Measurements from ENCODE around the gene RASA3. TPM values are rescaled to one million over a fixed set of nuclear protein-coding genes. Genes with fewer than 3 reads are reported as not detected.

Gene RASA3
- total and polyA plus RNA-seq, 12 donors: 6.8 to 16.9 (median 10.3) TPM

DNA sequence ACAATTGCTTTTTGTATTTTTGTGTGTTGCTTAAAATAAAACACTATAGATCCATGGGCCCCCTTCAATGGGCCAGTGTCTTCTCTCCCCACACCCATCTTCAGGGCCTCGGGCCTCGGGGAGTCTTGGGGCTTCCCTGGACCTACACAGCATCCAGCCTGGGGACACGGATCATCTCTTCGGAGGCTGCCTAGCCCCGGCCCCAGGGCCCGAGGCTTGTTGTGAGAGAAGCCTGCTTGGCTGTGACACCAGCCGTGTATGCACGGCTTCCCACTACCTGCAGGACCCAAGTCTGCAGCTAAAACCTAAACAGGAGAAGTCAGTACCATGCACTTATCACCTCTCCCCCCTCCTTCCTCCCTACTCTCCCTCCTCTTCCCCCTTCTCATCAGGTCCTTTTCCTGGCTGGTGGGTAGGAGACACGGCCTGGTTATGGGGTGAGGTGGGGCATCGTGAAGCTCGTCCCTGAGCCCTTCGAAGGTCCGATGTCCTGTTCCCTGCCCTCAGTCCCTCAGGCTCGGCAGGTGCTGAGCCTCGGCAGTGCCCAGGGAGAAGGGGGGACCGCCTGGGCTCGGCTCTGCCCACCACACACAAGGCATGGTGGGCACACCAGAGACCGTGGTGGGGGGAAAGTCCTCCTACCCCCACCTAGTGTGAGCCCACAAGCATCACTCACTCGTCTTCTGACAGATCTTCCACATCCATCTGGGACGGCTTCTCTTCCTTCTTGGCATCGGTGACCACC lies 168.0 kb downstream of the RASA3 start:
- no peaks in the 10 kb centered on the region for H3K36me3 ChIP-seq
- no peaks in the 10 kb centered on the region for H3K4me1 ChIP-seq
- H3K4me3 ChIP-seq: no peak overlapping the region
- no peaks in the 10 kb centered on the region for H3K27me3 ChIP-seq
- no peak overlapping the region for H3K27ac ChIP-seq
- WGBS, 2 donors: 93 to 94% methylated on average over 21 of the region's 21 CpGs
- TF ChIP-seq, protein P1, sequence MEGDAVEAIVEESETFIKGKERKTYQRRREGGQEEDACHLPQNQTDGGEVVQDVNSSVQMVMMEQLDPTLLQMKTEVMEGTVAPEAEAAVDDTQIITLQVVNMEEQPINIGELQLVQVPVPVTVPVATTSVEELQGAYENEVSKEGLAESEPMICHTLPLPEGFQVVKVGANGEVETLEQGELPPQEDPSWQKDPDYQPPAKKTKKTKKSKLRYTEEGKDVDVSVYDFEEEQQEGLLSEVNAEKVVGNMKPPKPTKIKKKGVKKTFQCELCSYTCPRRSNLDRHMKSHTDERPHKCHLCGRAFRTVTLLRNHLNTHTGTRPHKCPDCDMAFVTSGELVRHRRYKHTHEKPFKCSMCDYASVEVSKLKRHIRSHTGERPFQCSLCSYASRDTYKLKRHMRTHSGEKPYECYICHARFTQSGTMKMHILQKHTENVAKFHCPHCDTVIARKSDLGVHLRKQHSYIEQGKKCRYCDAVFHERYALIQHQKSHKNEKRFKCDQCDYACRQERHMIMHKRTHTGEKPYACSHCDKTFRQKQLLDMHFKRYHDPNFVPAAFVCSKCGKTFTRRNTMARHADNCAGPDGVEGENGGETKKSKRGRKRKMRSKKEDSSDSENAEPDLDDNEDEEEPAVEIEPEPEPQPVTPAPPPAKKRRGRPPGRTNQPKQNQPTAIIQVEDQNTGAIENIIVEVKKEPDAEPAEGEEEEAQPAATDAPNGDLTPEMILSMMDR (IDR thresholded peaks at IDR 0.05): no peak
- peaks cover 0 to 14% (median 7%) of the 10 kb centered on the region in 11 donors for H3K9me3 ChIP-seq
- DNase-seq (no peak), ATAC-seq (no peak)
- intact Hi-C loops (cut with DNase I): no loop called here

DNA sequence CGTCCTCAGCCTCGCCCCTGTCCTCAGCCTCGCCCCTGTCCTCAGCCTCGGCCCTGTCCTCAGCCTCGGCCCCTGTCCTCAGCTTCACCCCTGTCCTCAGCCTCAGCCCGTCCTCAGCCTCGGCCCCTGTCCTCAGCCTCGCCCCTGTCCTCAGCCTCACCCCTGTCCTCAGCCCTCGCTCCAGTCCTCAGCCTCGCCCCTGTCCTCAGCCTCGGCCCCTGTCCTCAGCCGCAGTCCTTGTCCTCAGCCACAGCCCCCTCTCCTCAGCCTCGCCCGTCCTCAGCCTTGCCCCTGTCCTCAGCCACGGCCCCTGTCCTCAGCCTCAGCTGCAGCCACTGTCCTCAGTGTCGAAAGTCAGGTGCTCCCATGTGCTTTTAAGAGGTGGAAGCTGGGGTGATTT lies 169.0 kb downstream of the RASA3 start:
- Histone ChIP-seq H3K27ac (no peak overlapping the region), H3K4me3 (no peak overlapping the region), H3K9me3 (peaks cover 0 to 17% (median 7%) of the 10 kb centered on the region in 11 donors), H3K36me3 (no peaks in the 10 kb centered on the region), H3K4me1 (no peaks in the 10 kb centered on the region), H3K27me3 (no peaks in the 10 kb centered on the region)
- WGBS, 2 donors: 94 to 96% methylated on average over 16 of the region's 16 CpGs
- no peak for ATAC-seq
- DNase-seq: peak in 1 of 2 donors; percentile 4
- TF ChIP-seq, protein P1 (IDR thresholded peaks at IDR 0.05): no peak
- intact Hi-C loops (cut with DNase I): no loop called here

DNA sequence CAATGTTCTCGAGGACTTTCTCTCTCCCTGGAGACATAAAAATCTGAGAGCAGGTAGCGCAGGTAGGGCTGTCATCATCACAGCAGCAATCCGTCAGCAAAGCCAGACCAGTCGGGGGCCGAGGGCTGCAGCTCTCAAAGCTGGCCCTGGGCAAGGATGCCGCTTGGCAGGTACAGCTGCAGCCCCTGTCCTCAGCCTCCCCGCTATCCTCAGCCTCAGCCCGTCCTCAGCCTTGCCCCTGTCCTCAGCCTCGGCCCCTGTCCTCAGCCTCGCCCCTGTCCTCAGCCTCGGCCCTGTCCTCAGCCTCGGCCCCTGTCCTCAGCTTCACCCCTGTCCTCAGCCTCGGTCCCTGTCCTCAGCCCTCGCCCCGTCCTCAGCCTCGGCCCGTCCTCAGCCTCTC lies 169.4 kb downstream of the RASA3 start:
- Histone ChIP-seq H3K9me3 (peaks cover 0 to 17% (median 7%) of the 10 kb centered on the region in 11 donors), H3K36me3 (no peaks in the 10 kb centered on the region), H3K4me1 (no peaks in the 10 kb centered on the region), H3K27me3 (no peaks in the 10 kb centered on the region), H3K27ac (no peak overlapping the region), H3K4me3 (no peak overlapping the region)
- intact Hi-C loops (cut with DNase I): no loop called here
- 87 to 91% methylated on average over 16 to 17 of the region's 17 CpGs for WGBS, 2 donors
- DNase-seq (peak in 1 of 2 donors; percentile 5), ATAC-seq (no peak)
- TF ChIP-seq, protein P1 (IDR thresholded peaks at IDR 0.05): no peak

DNA sequence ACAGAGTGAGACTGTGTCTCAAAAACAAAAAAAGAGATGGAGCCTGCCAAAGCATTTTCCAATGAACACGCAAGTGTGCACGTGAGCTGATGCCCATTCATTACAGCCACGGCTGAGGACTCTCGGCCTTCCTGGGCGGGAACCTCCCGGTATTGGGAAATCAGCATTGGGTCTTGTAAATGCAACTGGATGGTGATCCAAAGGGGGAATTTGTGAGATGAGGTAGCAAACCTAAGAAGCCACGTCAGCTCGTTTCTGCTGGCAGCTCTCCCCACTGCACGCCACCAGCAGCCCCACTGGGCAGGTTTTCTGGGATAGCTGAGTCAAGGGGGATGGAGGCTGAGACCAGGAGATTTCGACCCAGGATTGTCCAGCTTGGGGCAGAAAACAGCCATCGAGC lies 170.0 kb downstream of the RASA3 start:
- no peaks in the 10 kb centered on the region for H3K27me3 ChIP-seq
- peaks cover 0 to 17% (median 7%) of the 10 kb centered on the region in 11 donors for H3K9me3 ChIP-seq
- intact Hi-C loops (cut with DNase I): no loop called here
- TF ChIP-seq, protein P1 (IDR thresholded peaks at IDR 0.05): no peak
- 89 to 92% methylated on average over 11 of the region's 11 CpGs for WGBS, 2 donors
- no peaks in the 10 kb centered on the region for H3K4me1 ChIP-seq
- H3K27ac ChIP-seq: no peak overlapping the region
- no peaks in the 10 kb centered on the region for H3K36me3 ChIP-seq
- peak in 1 of 2 donors; percentile 1 for DNase-seq
- H3K4me3 ChIP-seq: no peak overlapping the region
- ATAC-seq: no peak

Data from heart right ventricle (tissue), 16 donors.